HG03103 (cell line): ENCODE data around the gene LY6G5B.

Source experiments
- ATAC-seq: cut with Tn5 transposase; IDR thresholded peaks from one replicate; pipeline ENCODE4 v1.9.1; 2021; ENCODE audit warnings: low read depth; ENCODE audit not compliant: unreplicated experiment

The LY6G5B gene

GRCh38 chr6:31669676-31670075, at the start of gene LY6G5B:
Gene LY6G5B, plus strand, starts transcription at chr6:31669976. Its CDS starts 975 bp downstream, at chr6:31670951.
- ATAC-seq = no peak

GRCh38 chr6:31620586-31621319, 49.0 kb upstream of the LY6G5B start, which contains the start of gene PRRC2A:
Gene PRRC2A, plus strand, starts transcription at chr6:31620715. Its CDS starts 2,075 bp downstream, at chr6:31622790.
- ATAC-seq = peak; percentile 38

- ATAC-seq = no peak
These were observed 48.3 kb upstream of the LY6G5B start for GRCh38 chr6:31621320-31621939.

GRCh38 chr6:31621991-31622390, 47.8 kb upstream of the LY6G5B start:
- no peak for ATAC-seq

GRCh38 chr6:31622684-31623091, 47.1 kb upstream of the LY6G5B start:
- no peak for ATAC-seq

- ATAC-seq = no peak
These were observed 45.7 kb upstream of the LY6G5B start for GRCh38 chr6:31624070-31624469.

- no peak for ATAC-seq
These were observed 42.8 kb upstream of the LY6G5B start for GRCh38 chr6:31626952-31627351.

- ATAC-seq = no peak
These were observed 42.0 kb upstream of the LY6G5B start for GRCh38 chr6:31627690-31628287.

- no peak for ATAC-seq
These were observed 40.8 kb upstream of the LY6G5B start for GRCh38 chr6:31629014-31629413.

GRCh38 chr6:31630177-31630934, 39.4 kb upstream of the LY6G5B start:
- no peak for ATAC-seq

- no peak for ATAC-seq
These were observed 38.6 kb upstream of the LY6G5B start for GRCh38 chr6:31631209-31631608.

GRCh38 chr6:31631681-31632278, 38.0 kb upstream of the LY6G5B start:
- ATAC-seq = no peak

GRCh38 chr6:31632279-31632946, 37.4 kb upstream of the LY6G5B start:
- no peak for ATAC-seq

- ATAC-seq = no peak
These were observed 36.3 kb upstream of the LY6G5B start for GRCh38 chr6:31633447-31633846.

GRCh38 chr6:31634131-31634530, 35.6 kb upstream of the LY6G5B start:
- ATAC-seq = no peak

- no peak for ATAC-seq
These were observed 34.7 kb upstream of the LY6G5B start for GRCh38 chr6:31634969-31635575.

- no peak for ATAC-seq
These were observed 32.8 kb upstream of the LY6G5B start for GRCh38 chr6:31636698-31637596.

GRCh38 chr6:31639043-31639442, 30.7 kb upstream of the LY6G5B start:
- ATAC-seq = no peak

- ATAC-seq = no peak
These were observed 30.3 kb upstream of the LY6G5B start for GRCh38 chr6:31639449-31639861.
